GM04503 (cell line): ENCODE results near the gene TOMM22.

Source experiments
- DNase-seq: peaks from one replicate; pipeline ENCODE4 v3.0.0-alpha.2; 2012; ENCODE audit warnings: low read depth

TOMM22 gene

GRCh38 chr22:38715852-38716251, 34.1 kb downstream of the TOMM22 start:
- DNase-seq, result no peak

DNA sequence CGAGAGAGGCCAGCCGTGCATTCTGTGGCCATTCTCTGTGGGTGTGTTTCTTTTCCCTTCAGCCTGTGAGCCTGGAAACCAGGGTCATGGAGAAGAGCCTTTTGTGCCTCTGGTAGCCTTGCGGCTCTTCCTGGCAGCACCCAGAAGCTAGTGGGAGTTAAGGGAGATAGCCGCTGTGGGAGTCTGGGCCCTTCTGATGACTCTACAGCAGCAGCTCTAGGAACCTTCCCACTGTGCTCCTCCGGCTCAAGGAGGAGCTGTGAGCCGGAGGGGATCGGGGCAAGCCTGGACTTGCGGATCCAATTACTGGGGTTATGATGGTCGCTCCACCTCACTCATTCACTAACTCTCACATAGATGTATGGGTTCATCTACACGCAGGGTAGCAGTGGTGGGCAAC, 34.5 kb downstream of the TOMM22 start:
- DNase-seq, result no peak

DNA sequence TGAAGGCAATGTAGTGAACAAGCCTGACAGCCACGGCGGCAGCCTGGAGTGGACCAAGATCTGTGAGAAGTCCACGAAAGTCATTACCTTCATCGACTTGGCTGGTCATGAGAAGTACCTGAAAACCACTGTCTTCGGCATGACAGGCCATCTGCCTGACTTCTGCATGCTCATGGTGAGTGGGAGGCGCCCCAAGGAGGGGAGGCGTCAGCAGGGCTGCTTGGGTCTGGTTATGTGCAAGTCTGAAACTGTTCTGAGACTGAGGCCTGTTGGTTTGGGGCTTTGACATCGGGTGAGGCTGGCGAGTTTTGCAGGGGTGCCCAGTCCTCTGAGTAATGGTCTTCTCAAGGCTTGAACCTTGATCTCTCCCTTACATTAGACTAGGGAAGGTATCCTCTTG, 35.1 kb downstream of the TOMM22 start:
- DNase-seq, result no peak

GRCh38 chr22:38717244-38717643, 35.5 kb downstream of the TOMM22 start:
- no peak for DNase-seq

- DNase-seq, result no peak
Observed at GRCh38 chr22:38718414-38718813, 36.7 kb downstream of the TOMM22 start.

DNA sequence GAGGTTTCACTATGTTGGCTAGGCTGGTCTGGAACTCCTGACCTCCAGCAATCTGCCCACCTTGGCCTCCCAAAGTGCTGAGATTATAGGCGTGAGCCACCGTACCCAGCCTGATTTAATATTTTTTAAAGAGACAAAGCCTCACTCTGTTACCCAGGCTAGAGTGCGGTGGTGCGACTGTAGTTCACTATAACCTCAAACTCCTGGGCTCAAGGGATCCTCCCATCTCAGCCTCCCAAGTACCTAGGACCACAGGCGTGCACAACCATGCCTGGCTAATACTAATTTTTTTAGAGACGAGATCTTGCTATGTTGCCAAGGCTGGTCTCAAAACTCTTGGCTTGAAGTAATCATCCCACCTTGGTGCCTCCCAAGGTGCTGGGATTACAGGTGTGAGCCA, 37.4 kb downstream of the TOMM22 start:
- no peak for DNase-seq

- no peak for DNase-seq
Observed at GRCh38 chr22:38720350-38720749, 38.6 kb downstream of the TOMM22 start.

DNA sequence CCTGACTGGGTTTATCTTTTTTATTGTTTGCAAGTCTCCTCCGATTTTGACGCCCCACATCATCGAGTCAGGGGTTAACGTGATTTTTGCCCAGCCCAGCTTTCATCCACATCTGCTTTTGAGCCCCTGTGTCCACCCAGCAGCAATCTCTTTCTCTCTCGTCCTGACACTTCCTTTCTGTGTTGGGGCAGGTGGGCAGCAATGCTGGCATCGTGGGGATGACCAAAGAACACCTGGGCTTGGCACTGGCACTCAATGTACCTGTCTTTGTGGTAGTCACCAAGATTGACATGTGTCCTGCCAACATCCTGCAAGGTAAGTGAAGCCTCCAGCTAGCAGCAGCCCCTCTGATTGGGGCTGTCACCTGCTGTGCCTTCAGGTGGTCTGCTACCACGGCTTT, 39.8 kb downstream of the TOMM22 start:
- no peak for DNase-seq

DNA sequence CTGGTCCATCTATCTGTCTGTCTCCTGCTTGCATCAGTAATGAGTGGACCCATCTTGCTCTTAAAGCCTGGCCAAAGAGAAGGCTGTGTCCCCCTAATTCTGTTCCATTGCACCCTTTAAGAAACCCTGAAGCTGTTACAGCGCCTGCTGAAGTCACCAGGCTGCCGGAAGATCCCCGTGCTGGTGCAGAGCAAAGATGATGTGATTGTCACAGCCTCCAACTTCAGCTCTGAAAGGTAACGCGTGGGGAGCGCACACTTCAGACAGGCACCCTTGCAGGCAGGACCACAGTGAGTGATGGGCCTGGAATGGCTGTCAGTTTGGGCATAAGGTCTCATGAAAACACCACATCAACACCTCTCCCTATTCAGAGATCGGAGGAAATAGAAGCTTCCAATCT, 42.4 kb downstream of the TOMM22 start:
- DNase-seq, result no peak

DNA sequence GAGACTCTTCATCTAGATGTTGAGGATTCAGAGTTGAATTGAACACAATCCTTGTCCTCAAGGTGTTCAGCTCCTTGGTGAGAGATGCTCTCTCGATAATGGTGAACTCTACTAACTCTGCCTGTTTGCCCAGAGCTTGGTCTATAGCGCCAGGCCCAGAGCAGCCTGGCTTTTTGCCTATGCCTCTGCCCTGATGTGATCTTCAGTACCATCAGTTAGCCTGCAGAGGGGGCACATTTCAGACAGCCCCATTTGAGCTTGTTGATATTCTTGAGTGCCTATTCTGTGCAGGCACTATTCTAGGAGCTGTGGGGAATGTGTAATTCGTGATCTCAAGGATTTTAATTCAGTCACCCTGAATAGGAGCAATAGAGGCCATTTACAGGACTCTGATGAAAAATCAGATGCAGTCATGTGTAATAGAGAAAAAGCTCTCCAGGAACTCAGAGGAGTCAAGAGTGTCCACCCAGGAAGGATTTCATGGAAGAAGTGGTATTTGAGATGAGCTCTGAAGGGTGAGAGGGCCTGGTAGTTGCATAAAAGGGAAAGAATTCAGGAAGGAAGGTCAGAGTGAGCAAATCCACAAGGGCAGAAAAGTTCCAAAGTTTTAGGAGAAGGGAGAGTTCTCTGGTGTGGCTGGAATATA, 43.3 kb downstream of the TOMM22 start:
- no peak for DNase-seq

GRCh38 chr22:38725900-38726655, 44.3 kb downstream of the TOMM22 start:
- no peak for DNase-seq

DNA sequence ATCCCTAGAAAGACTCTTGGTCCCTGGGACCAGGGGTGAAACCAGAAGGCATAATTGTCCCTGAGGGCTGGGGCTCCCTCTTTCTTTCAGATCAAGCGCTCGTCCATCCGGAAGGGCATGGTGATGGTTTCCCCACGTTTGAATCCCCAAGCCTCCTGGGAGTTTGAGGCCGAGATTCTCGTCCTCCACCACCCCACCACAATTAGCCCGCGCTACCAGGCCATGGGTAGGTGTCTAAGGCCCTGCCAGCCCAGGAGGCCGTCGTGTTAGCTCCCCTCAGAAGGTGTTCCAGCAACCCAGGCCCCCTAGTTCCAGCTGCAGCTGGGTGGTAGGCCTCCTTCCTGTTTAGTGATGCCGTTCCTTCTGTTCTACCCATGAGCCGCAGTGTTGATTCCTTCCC, 45.4 kb downstream of the TOMM22 start:
- DNase-seq, result no peak

GRCh38 chr22:38727530-38728451, 46.0 kb downstream of the TOMM22 start:
- no peak for DNase-seq

DNA sequence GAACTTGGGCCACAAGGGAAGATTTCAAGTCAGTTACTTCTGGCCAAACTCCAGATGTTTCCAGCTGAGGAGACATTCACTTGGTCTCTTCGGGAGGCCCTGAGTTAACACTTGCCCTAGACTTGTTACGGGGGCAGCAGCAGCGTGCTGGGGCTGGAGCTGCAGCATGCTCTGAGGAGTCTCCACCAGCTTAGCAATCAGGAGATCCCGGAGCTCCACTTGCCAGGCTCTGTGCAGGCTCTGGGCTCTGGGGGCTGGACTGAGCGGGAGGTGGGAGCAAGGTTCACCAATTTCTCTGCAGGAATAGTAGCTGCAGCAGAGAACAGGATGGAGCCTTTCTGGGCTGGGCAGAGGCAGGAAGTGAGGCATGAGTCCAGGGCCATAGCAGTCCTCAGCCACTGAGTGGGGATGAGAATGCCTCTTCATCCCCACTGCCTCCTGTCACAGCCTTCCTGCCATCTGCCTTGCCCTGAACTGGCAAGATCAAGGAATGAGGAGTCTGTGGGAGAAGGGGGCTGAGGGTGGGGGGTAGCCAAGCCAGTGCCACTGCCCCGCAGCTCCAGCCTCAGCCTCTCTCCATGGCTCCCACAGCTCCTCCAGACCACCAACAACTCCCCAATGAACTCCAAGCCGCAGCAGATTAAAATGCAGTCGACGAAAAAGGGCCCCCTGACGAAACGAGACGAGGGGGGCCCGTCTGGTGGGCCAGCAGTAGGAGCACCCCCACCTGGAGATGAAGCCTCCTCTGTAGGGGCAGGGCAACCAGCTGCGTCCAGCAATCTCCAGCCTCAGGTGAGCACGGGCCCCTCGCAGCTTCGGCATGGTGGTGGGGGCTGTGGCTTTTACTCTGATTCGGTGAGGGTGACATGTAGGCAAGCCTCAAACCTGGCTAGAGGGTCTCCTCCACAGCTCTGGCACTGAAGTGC, 47.4 kb downstream of the TOMM22 start:
- no peak for DNase-seq

DNA sequence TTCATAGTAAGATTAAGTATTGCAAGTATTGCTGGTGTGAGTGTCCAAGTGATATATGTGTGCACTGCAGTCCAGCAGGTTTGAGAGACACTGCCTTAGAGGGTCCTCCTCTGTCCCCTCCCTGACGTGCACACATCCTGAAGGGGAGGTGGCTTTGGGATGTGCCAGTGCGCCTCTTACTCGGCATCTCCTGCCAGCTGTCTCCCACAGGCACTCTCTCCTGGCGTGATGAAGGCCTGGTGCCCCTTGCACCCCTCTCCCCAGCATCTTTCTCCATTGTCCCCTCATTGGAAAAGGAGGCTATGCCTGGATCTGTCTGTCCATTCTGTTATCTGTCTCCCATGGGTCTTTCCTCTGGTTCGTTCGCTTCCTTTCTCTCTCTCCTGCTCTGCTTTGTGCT, 48.2 kb downstream of the TOMM22 start:
- DNase-seq, result no peak

GRCh38 chr22:38730411-38730871, 48.7 kb downstream of the TOMM22 start:
- DNase-seq, result no peak

GRCh38 chr22:38731703-38732161, 50.0 kb downstream of the TOMM22 start:
- no peak for DNase-seq

DNA sequence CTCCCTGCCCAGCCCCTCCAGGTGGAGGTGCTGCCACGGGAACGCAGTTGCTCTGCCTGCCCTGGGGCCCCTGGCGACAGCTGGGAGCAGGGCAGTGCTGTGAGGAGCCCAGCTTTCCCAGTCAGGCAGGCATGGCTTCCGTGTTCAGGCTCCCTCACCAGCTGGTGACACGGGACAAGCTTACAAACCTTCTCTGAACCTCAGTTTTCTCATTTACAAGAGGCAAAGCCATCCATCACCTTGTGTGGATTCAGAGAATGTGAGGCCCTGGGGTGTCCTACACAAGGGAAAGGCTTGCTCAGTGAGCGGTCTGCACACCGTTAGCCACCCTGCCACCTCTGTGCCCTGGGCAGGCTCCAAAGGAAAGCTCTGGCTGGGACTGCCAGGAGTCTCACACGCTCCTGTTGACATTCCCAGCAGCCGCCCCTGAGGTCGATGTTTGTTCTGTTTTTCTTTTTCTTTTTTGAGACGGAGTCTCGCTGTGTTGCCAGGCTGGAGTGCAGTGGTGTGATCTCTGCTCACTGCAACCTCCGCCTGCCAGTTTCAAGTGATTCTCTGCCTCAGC, 50.6 kb downstream of the TOMM22 start:
- no peak for DNase-seq

DNA sequence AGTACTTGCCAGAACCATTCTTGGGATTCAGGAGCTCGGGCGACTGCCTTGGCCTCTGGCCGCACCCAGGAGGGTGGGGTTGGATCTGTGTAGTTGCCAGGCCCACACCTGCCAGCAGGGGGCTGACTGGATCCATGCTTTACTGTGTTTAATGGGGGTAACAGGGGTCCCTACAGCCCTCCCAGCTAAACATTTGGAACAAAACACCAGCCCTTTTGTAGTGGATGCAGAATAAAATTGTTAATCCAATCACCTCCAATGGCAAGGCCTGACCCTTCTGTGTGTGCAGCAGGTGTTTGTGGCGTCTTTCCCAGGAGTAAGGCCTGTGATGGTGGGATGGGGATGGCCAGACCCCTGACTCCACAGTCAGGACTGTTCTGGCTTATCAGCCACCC, 51.6 kb downstream of the TOMM22 start:
- no peak for DNase-seq

GRCh38 chr22:38733724-38734381, 52.1 kb downstream of the TOMM22 start:
- no peak for DNase-seq
